ENCODE data around the gene AUTS2. TPM values are rescaled to one million over a fixed set of nuclear protein-coding genes. Genes with fewer than 3 reads are reported as not detected.
A peak's percentile ranks its signal among the peaks of the same experiment; 100 is the strongest.

Gene AUTS2
- total and polyA plus RNA-seq, 2 donors (not counting 1 experiment from before 2014, with no cell fraction given): 0.60 to 9.1 TPM

GRCh38 chr7:69956541-69956940 is 358.3 kb downstream of the AUTS2 start:
- H3K36me3 ChIP-seq (ENCODE audit: control insufficient read depth, insufficient read depth, low read length): no peaks in the 10 kb centered on the region
- no peak overlapping the region for H3K9ac ChIP-seq (ENCODE audit: insufficient read depth, low read length)
- H3K4me1 ChIP-seq (ENCODE audit: control insufficient read depth, extremely low read depth, insufficient read depth, low read length): no peaks in the 10 kb centered on the region
- no peak overlapping the region for H2AFZ ChIP-seq (ENCODE audit: low read length)
- no peak overlapping the region for H3K4me3 ChIP-seq (replicated peaks in 1 of 4; ENCODE audit: control extremely low read depth in 1 of 4, insufficient read depth in 1 of 4, low read depth in 3 of 4, low read length in 4 of 4)
- TF ChIP-seq EZH2 (IDR thresholded peaks at IDR 0.05; ENCODE audit: low read length, missing control alignments) (no peak), CTCF (conservative IDR thresholded peaks at IDR 0.05 in 1 of 2, IDR thresholded peaks at IDR 0.05 in 1 of 2; ENCODE audit: low read depth in 1 of 2, low read length in 2 of 2) (no peak)
- no peaks in the 10 kb centered on the region for H3K9me3 ChIP-seq (ENCODE audit: control insufficient read depth, insufficient read depth, low read depth, low read length)
- H3K27me3 ChIP-seq (ENCODE audit: control insufficient read depth, insufficient read depth, low read length): no peaks in the 10 kb centered on the region
- no peak overlapping the region for H3K4me2 ChIP-seq (ENCODE audit: extremely low read depth, insufficient read depth, low read length)
- no peaks in the 10 kb centered on the region for H4K20me1 ChIP-seq (ENCODE audit: control insufficient read depth, extremely low read depth, insufficient read depth, low read length)
- H3K79me2 ChIP-seq (ENCODE audit: control insufficient read depth, insufficient read depth, low read length): no peaks in the 10 kb centered on the region
- H3K27ac ChIP-seq (ENCODE audit: insufficient read depth, low read length): no peak overlapping the region
- DNase-seq (ENCODE audit: low read depth in 2 of 2): no peak

- no peak for DNase-seq (ENCODE audit: low read depth in 2 of 2)
- no peak overlapping the region for H2AFZ ChIP-seq (ENCODE audit: low read length)
- H3K4me1 ChIP-seq (ENCODE audit: control insufficient read depth, extremely low read depth, insufficient read depth, low read length): no peaks in the 10 kb centered on the region
- no peaks in the 10 kb centered on the region for H3K36me3 ChIP-seq (ENCODE audit: control insufficient read depth, insufficient read depth, low read length)
- H3K9ac ChIP-seq (ENCODE audit: insufficient read depth, low read length): no peak overlapping the region
- H3K4me3 ChIP-seq (replicated peaks in 1 of 4; ENCODE audit: control extremely low read depth in 1 of 4, insufficient read depth in 1 of 4, low read depth in 3 of 4, low read length in 4 of 4): no peak overlapping the region
- H3K9me3 ChIP-seq (ENCODE audit: control insufficient read depth, insufficient read depth, low read depth, low read length): no peaks in the 10 kb centered on the region
- TF ChIP-seq EZH2 (IDR thresholded peaks at IDR 0.05; ENCODE audit: low read length, missing control alignments) (no peak), CTCF (conservative IDR thresholded peaks at IDR 0.05 in 1 of 2, IDR thresholded peaks at IDR 0.05 in 1 of 2; ENCODE audit: low read depth in 1 of 2, low read length in 2 of 2) (no peak)
- no peaks in the 10 kb centered on the region for H4K20me1 ChIP-seq (ENCODE audit: control insufficient read depth, extremely low read depth, insufficient read depth, low read length)
- H3K27me3 ChIP-seq (ENCODE audit: control insufficient read depth, insufficient read depth, low read length): no peaks in the 10 kb centered on the region
- H3K27ac ChIP-seq (ENCODE audit: insufficient read depth, low read length): no peak overlapping the region
- H3K4me2 ChIP-seq (ENCODE audit: extremely low read depth, insufficient read depth, low read length): no peak overlapping the region
- H3K79me2 ChIP-seq (ENCODE audit: control insufficient read depth, insufficient read depth, low read length): no peaks in the 10 kb centered on the region
These were observed 359.4 kb downstream of the AUTS2 start for GRCh38 chr7:69957661-69958060.

GRCh38 chr7:69959789-69960499 is 361.7 kb downstream of the AUTS2 start:
- Histone ChIP-seq H3K9ac (ENCODE audit: insufficient read depth, low read length) (no peak overlapping the region), H3K27ac (ENCODE audit: insufficient read depth, low read length) (no peak overlapping the region), H4K20me1 (ENCODE audit: control insufficient read depth, extremely low read depth, insufficient read depth, low read length) (no peaks in the 10 kb centered on the region), H3K27me3 (ENCODE audit: control insufficient read depth, insufficient read depth, low read length) (no peaks in the 10 kb centered on the region), H3K4me2 (ENCODE audit: extremely low read depth, insufficient read depth, low read length) (no peak overlapping the region), H3K4me3 (replicated peaks in 1 of 4; ENCODE audit: control extremely low read depth in 1 of 4, insufficient read depth in 1 of 4, low read depth in 3 of 4, low read length in 4 of 4) (no peak overlapping the region), H3K36me3 (ENCODE audit: control insufficient read depth, insufficient read depth, low read length) (no peaks in the 10 kb centered on the region), H3K9me3 (ENCODE audit: control insufficient read depth, insufficient read depth, low read depth, low read length) (no peaks in the 10 kb centered on the region), H3K79me2 (ENCODE audit: control insufficient read depth, insufficient read depth, low read length) (no peaks in the 10 kb centered on the region), H3K4me1 (ENCODE audit: control insufficient read depth, extremely low read depth, insufficient read depth, low read length) (no peaks in the 10 kb centered on the region), H2AFZ (ENCODE audit: low read length) (no peak overlapping the region)
- TF ChIP-seq EZH2 (IDR thresholded peaks at IDR 0.05; ENCODE audit: low read length, missing control alignments) (no peak), CTCF (conservative IDR thresholded peaks at IDR 0.05 in 1 of 2, IDR thresholded peaks at IDR 0.05 in 1 of 2; ENCODE audit: low read depth in 1 of 2, low read length in 2 of 2) (no peak)
- peak in 1 of 2 donors; percentile 42 for DNase-seq (ENCODE audit: low read depth in 2 of 2)
